Heart right ventricle (tissue), 16 donors: ENCODE measurements around the gene GXYLT1. TPM values are rescaled to one million over a fixed set of nuclear protein-coding genes. Genes with fewer than 3 reads are reported as not detected.

Source experiments
- ATAC-seq, 8 donors: fragments of 200-7000 bp; cut with Tn5 transposase; one replicate each; pipeline ENCODE4 v1.9.1; 2020; ENCODE audit warnings: mild to moderate bottlenecking in 8 of 8, moderate library complexity in 8 of 8, moderate number of reproducible peaks in 1 of 8
- DNase-seq, 2 donors: peaks; one replicate each; pipeline ENCODE4 v3.0.0-alpha.2; 2020
- H3K27ac ChIP-seq, 10 donors: fragments of 200-600 bp; sonication (generic) in 2 of 10; one replicate each; pipeline versions ENCODE4 v1.5.0 to v1.8.0; 2020 to 2022; ENCODE audit warnings: mild to moderate bottlenecking in 3 of 10
- H3K27me3 ChIP-seq, 7 donors: fragments of 200-600 bp; one replicate each; pipeline ENCODE4 v1.8.0; 2021 to 2022; ENCODE audit warnings: mild to moderate bottlenecking in 2 of 7
- H3K36me3 ChIP-seq, 9 donors: fragments of 200-600 bp; sonication (generic) in 1 of 9; one replicate each; pipeline versions ENCODE4 v1.5.0 to v1.8.0; 2020 to 2022; ENCODE audit warnings: mild to moderate bottlenecking in 2 of 9
- H3K4me1 ChIP-seq, 9 donors: fragments of 200-600 bp; sonication (generic) in 1 of 9; one replicate each; pipeline versions ENCODE4 v1.5.0 to v1.8.0; 2020 to 2022; ENCODE audit warnings: mild to moderate bottlenecking in 4 of 9
- H3K4me3 ChIP-seq, 10 donors: fragments of 200-600 bp; sonication (generic) in 2 of 10; one replicate each; pipeline versions ENCODE4 v1.5.0 to v1.8.0; 2020 to 2022; ENCODE audit warnings: mild to moderate bottlenecking in 7 of 10, moderate library complexity in 2 of 10
- H3K9me3 ChIP-seq, 11 donors: fragments of 200-600 bp in 10 of 11; sonication (generic) in 2 of 11; one replicate each; pipeline versions ENCODE4 v1.5.0 to v1.8.0; 2013 to 2022; ENCODE audit warnings: mild to moderate bottlenecking in 2 of 11, control low read depth in 1 of 11, moderate library complexity in 1 of 11
- WGBS, 2 donors: extraction: QIAGEN DNeasy Blood & Tissue Kit; methylation state at CpG; one replicate each; pipeline ENCODE4 v1.1.7; 2013; ENCODE audit warnings: inconsistent platforms in 1 of 2; 5-methylcytosine and 5-hydroxymethylcytosine counted together
- intact Hi-C, 10 donors: fragments of 100-400 bp; cut with DNase I; formaldehyde crosslinking; loops; one replicate each; pipeline versions ENCODE4 v1.11.1 to v1.14.2; 2022
- polyA plus RNA-seq, 2 donors: library from polyadenylated mRNA; stranded (reverse); fragments of 200-250 nt; gene quantifications; one replicate each; pipeline ENCODE4 v1.2.3, GENCODE V29; 2013
- total RNA-seq, 10 donors: library from RNA; stranded (reverse); fragmentation: NEBNext Ultra II Directional in 3 of 10; extraction: Animal tissue kit (Norgen Biotek cat#: 25700) in 3 of 10; gene quantifications; one replicate each; pipeline versions ENCODE4 v1.2.1 to v1.2.4, GENCODE V29; 2021 to 2023
- TF ChIP-seq, protein P1 (sequence below), 9 donors: fragments of 200-600 bp; sonication (generic) in 2 of 9; IDR thresholded peaks; one replicate each; pipeline versions ENCODE4 v1.5.0 to v1.8.0; 2021 to 2022; ENCODE audit warnings: antibody characterized with exemption in 9 of 9, mild to moderate bottlenecking in 5 of 9, moderate library complexity in 1 of 9
- donor health status: Arrhythmogenic right ventricular cardiomyopathy.
- donor health status: ischemic (EF 13 %, LVEDD 7.1; RV severe dilation, severe dysfunction).
- donor health status: healthy with polysubstance abuse.
- donor health status: DM: no; HTN: yes; CAD: no.
- donor health status: DM: no; HTN: no; CAD: no.
- donor health status: ischemic (EF 25% LVEDD 6.9; RV normal size, moderate dysfunction).
- donor health status: ischemic (EF 25% LVEDD 5.7; RV mildly dilated, moderate dysfunction).
- donor health status: healthy.
- donor health status: DM: yes; HTN: yes; CAD: no.
- donor health status: Ischemic cardiomyopathy.
- donor health status: ischemic (EF 35%, LVEDD 5.7; RV mildly dilated, moderate dysfunction).
- donor health status: nonischemic (EF 11% LVEDD 7.7; RV severe dilation, severe dysfunction).
- donor health status: DM: yes; HTN: yes; CAD: no.
- donor health status: PGD.
- donor health status: ischemic (EF 29% LVEDD 5.4; RV normal size, mild dysfunction).
- donor health status: nonischemic (EF 23%, LVEDD 6.1; RV moderate dilation, normal function).

The GXYLT1 gene
- total and polyA plus RNA-seq, 12 donors: 1.7 to 7.8 (median 5.3) TPM

DNA sequence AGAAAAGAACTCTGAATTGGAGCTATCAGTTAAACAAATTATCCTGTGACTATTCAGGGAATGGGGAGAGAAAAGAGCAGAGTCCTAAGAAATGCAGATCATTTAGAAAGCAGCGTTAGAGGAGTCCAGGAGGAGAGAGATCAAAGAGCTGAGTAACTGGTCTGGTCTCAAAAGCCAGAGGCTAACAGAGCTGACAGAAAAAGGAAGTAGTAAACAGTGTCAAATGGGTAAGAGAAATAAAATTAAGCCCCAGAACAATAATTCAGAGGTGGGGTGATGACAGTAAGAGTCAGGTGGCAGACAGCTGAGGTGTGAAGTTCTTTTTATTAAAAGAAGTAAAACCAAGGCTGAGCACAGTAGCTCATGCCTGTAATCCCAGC lies 19.3 kb downstream of the GXYLT1 start:
- no peak for DNase-seq
- WGBS, 2 donors: 55 to 65% methylated on average over 1 of the region's 1 CpG
- Histone ChIP-seq H3K27me3 (no peaks in the 10 kb centered on the region), H3K36me3 (no peaks in the 10 kb centered on the region), H3K9me3 (no peaks in the 10 kb centered on the region), H3K4me3 (no peak overlapping the region), H3K4me1 (peaks cover 0 to 26% (median 16%) of the 10 kb centered on the region in 9 donors), H3K27ac (no peak overlapping the region)
- TF ChIP-seq, protein P1, sequence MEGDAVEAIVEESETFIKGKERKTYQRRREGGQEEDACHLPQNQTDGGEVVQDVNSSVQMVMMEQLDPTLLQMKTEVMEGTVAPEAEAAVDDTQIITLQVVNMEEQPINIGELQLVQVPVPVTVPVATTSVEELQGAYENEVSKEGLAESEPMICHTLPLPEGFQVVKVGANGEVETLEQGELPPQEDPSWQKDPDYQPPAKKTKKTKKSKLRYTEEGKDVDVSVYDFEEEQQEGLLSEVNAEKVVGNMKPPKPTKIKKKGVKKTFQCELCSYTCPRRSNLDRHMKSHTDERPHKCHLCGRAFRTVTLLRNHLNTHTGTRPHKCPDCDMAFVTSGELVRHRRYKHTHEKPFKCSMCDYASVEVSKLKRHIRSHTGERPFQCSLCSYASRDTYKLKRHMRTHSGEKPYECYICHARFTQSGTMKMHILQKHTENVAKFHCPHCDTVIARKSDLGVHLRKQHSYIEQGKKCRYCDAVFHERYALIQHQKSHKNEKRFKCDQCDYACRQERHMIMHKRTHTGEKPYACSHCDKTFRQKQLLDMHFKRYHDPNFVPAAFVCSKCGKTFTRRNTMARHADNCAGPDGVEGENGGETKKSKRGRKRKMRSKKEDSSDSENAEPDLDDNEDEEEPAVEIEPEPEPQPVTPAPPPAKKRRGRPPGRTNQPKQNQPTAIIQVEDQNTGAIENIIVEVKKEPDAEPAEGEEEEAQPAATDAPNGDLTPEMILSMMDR (IDR thresholded peaks at IDR 0.05): no peak
- intact Hi-C loops: loop anchor here in 7 of 10 donors (5.0 to 10.0 kb wide), 8 partner anchors 202 to 1219 kb away; partner anchors contain the start of genes PPHLN1 (in 1 of the 7) and ZCRB1 (in 1 of the 7)
- no peak for ATAC-seq

DNA sequence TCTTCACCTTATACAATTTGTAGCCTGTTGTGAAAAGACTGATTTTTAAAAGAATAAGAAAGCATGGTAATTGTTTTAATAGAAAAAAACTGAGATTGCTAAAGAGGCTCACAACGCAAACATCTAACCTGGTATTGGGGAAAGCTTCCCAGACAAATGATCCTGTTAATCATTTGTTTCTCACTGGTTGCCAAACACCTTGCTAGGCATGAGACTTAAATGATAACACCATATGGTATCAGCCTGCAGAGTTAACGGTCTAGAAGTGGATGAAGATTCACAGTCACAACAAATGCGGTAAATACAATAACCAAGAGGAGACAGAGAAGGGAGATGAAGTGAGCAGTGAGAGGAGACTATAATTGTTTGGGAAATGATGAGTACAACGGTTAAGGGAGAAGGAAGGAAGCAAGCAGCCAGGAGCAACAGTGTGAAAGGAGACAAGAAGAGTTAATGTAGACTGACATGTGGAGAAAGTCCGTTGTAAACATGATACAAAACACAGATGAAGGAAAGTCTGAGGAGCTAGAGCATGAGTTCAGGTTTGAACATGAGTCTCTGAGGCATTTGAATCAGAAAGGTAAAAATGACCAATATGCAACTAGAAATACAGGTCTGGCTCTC lies 19.8 kb downstream of the GXYLT1 start:
- TF ChIP-seq, protein P1 (IDR thresholded peaks at IDR 0.05): no peak
- H3K9me3 ChIP-seq: no peaks in the 10 kb centered on the region
- 42 to 44% methylated on average over 5 of the region's 5 CpGs for WGBS, 2 donors
- H3K4me1 ChIP-seq: peaks cover 0 to 20% (median 11%) of the 10 kb centered on the region in 9 donors
- intact Hi-C loops: loop anchor here in 7 of 10 donors (5.0 to 10.0 kb wide), 8 partner anchors 202 to 1220 kb away; partner anchors contain the start of genes PPHLN1 (in 1 of the 7) and ZCRB1 (in 1 of the 7)
- H3K27me3 ChIP-seq: no peaks in the 10 kb centered on the region
- no peak overlapping the region for H3K27ac ChIP-seq
- H3K36me3 ChIP-seq: no peaks in the 10 kb centered on the region
- no peak overlapping the region for H3K4me3 ChIP-seq
- no peak for ATAC-seq
- DNase-seq: no peak

DNA sequence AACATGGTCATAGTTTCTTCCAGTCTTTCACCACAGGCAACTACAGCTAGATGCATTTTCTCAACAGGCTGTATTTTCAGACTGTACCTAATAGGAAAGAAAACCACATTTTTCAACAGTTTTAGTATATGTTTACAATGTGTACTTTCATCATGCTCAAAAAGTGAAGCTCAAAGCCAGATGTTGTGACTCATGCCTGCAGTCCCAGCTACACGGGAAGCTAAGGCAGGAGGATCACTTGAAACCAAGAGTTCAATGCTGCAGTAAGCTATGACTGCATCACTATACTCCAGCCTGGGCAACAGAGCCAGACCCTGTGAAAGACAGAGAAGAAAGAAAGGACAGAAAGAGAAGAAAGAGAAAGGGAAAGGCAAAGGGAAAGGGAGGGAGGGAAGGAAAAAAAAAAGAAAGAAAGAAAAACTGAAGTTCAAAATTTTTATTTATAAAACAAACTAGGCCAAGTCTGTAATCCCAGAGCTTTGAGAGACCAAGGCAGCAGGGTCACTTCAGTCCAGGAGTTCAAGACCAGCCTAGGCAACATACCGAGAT lies 25.5 kb downstream of the GXYLT1 start:
- ATAC-seq (no peak), DNase-seq (no peak)
- Histone ChIP-seq H3K27me3 (no peaks in the 10 kb centered on the region), H3K4me1 (peaks cover 0 to 5% (median 0%) of the 10 kb centered on the region in 9 donors), H3K27ac (no peak overlapping the region), H3K9me3 (no peaks in the 10 kb centered on the region), H3K4me3 (no peak overlapping the region), H3K36me3 (peaks cover 0 to 25% (median 8%) of the 10 kb centered on the region in 9 donors)
- intact Hi-C loops: no loop called here
- 75 to 84% methylated on average over 2 of the region's 2 CpGs for WGBS, 2 donors
- TF ChIP-seq, protein P1 (IDR thresholded peaks at IDR 0.05): no peak

DNA sequence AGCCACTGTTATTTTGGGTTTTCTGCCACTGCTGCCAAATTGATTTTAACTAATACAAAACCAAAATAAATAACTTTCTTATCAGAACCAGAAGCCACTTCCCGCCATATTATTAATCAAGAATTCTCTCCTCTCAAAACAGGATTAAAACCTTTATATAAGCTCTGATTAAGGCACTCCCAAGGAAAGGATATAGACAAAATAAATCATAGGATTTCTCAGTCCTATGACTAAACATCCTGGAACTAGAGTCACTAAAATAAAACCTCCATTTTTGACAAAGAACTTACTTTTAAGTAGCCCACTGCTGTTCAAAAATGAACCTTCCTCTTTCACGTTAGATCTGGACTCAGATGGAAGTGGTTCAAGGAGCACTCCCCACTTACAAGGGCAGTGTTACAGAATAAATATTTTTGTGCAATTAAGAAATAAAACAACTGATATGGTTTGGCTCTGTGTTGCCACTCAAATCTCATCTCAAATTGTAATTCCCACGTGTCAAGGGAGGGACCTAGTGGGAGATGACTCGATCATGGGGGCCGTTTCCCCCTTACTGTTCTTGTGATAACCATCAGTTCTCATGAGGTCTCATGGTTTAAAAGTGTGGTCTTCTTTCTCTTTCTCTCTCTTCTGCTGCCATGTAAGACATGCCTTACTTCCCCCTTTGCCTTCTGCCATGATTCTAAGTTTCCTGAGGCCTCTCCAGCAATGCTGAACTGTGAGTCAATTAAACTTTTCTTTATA lies 26.4 kb downstream of the GXYLT1 start:
- DNase-seq (no peak), ATAC-seq (no peak)
- intact Hi-C loops: no loop called here
- Histone ChIP-seq H3K27ac (no peak overlapping the region), H3K4me3 (no peak overlapping the region), H3K9me3 (no peaks in the 10 kb centered on the region), H3K36me3 (peaks cover 0 to 25% (median 8%) of the 10 kb centered on the region in 9 donors), H3K27me3 (no peaks in the 10 kb centered on the region), H3K4me1 (peaks cover 0 to 5% (median 0%) of the 10 kb centered on the region in 9 donors)
- TF ChIP-seq, protein P1 (IDR thresholded peaks at IDR 0.05): no peak
- 85 to 91% methylated on average over 5 of the region's 5 CpGs for WGBS, 2 donors
